ENCODE data around the gene AZIN2.

GRCh38 chr1:33169290-33170055 is 88.5 kb downstream of the AZIN2 start:
- TF ChIP-seq POLR2A (IDR thresholded peaks at IDR 0.05) = no peak
- TF ChIP-seq CTCF (IDR thresholded peaks at IDR 0.05 in 8 of 11, conservative IDR thresholded peaks at IDR 0.05 in 3 of 11) = no peak
- no peak for TF ChIP-seq POLR2AphosphoS5 (IDR thresholded peaks at IDR 0.05)

All from spleen (tissue), 7 donors.